ENCODE measurements around the gene F13A1. TPM values are rescaled to one million over a fixed set of nuclear protein-coding genes. Genes with fewer than 3 reads are reported as not detected.

The F13A1 gene
- total and polyA plus RNA-seq, 2 of the 8 experiments (the other 6 are each of a cell fraction or from before 2014, with no cell fraction given), result 0.57 to 1.5 TPM

GRCh38 chr6:6314596-6314995, 5.9 kb downstream of the F13A1 start:
- H3K14ac ChIP-seq (ENCODE audit: insufficient read length), result no peak overlapping the region
- H3K18ac ChIP-seq (ENCODE audit: extremely low read depth, low read length), result no peak overlapping the region
- H2AFZ ChIP-seq (ENCODE audit: low read length), result no peak overlapping the region
- no peak overlapping the region for H2BK20ac ChIP-seq (ENCODE audit: low read length)
- no peak overlapping the region for H4K8ac ChIP-seq (ENCODE audit: extremely low read depth, insufficient read depth, low read length)
- no peaks in the 10 kb centered on the region for H3K9me3 ChIP-seq (ENCODE audit: insufficient read depth in 2 of 2, low read depth in 1 of 2, low read length in 1 of 2)
- H2AK5ac ChIP-seq (ENCODE audit: low read depth, low read length), result no peak overlapping the region
- H3K4ac ChIP-seq (replicated peaks; ENCODE audit: insufficient read length, low read depth, low read length), result no peak overlapping the region
- H3K27me3 ChIP-seq (replicated peaks in 1 of 4; ENCODE audit: control insufficient read depth in 3 of 4, extremely low read depth in 1 of 4, insufficient read depth in 3 of 4, low read length in 3 of 4), result peaks cover 0 to 5% (median 3%) of the 10 kb centered on the region in 4 experiments; a peak in 6 of 7 replicates
- ChIA-PET CTCF (ENCODE audit: partially characterized antibody) (interaction anchor here (1.2 to 1.9 kb wide), 5 partner anchors 11 to 257 kb away, joined by 3 to 5 read pairs (median 4); no protein-coding TSS in a partner anchor), POLR2A (ENCODE audit: partially characterized antibody) (no interaction called here)
- H3K79me1 ChIP-seq (ENCODE audit: low read depth, low read length), result no peaks in the 10 kb centered on the region
- 100% methylated on average over 1 of the region's 1 CpG; no CpG with 5 or more reads in 1 of the 2 experiments for WGBS, 2 experiments (ENCODE audit: extremely low coverage in 1 of 2, insufficient coverage in 1 of 2, insufficient read length in 1 of 2, insufficient replicate concordance in 2 of 2, low coverage in 1 of 2, low lambda C conversion rate in 2 of 2, missing lambda C conversion rate in 1 of 2)
- H2BK5ac ChIP-seq (ENCODE audit: low read depth, low read length), result no peak overlapping the region
- H3K9ac ChIP-seq (replicated peaks in 1 of 4; ENCODE audit: extremely low read depth in 1 of 4, low read depth in 3 of 4, low read length in 3 of 4), result no peak overlapping the region
- no peaks in the 10 kb centered on the region for H3K36me3 ChIP-seq (ENCODE audit: control insufficient read depth in 2 of 4, insufficient read depth in 4 of 4, low read length in 3 of 4)
- peaks cover under 1% of the 10 kb centered on the region; the same call in 1 of the 2 replicates for H3K23me2 ChIP-seq (ENCODE audit: low read depth, low read length)
- no peak for DNase-seq (ENCODE audit: low read depth in 1 of 2, low spot score in 2 of 2)
- no peak overlapping the region for H3K23ac ChIP-seq (ENCODE audit: insufficient read length)
- H3K4me1 ChIP-seq (replicated peaks in 1 of 4; ENCODE audit: control insufficient read depth in 3 of 4, insufficient read depth in 4 of 4, low read length in 3 of 4), result peaks cover 0 to 5% (median 2%) of the 10 kb centered on the region in 4 experiments; a peak in 4 of 7 replicates
- no peak overlapping the region for H4K5ac ChIP-seq (ENCODE audit: insufficient read length, low read depth, low read length)
- no peak overlapping the region for H2BK12ac ChIP-seq (ENCODE audit: low read depth, low read length)
- no peak overlapping the region for H4K91ac ChIP-seq (replicated peaks; ENCODE audit: insufficient read length, low read length)
- no peak overlapping the region for H3K4me2 ChIP-seq (ENCODE audit: insufficient read depth in 1 of 2, low read depth in 2 of 2, low read length in 2 of 2)
- no peak overlapping the region for H3K4me3 ChIP-seq (ENCODE audit: extremely low read depth in 1 of 4, insufficient read depth in 2 of 4, low read depth in 3 of 4, low read length in 4 of 4)
- H4K20me1 ChIP-seq (replicated peaks in 1 of 2; ENCODE audit: control insufficient read depth in 1 of 2, insufficient read depth in 2 of 2, low read length in 2 of 2), result no peaks in the 10 kb centered on the region
- H3K27ac ChIP-seq (ENCODE audit: low read depth, low read length), result no peak overlapping the region
- no peak overlapping the region for H2BK15ac ChIP-seq (ENCODE audit: low read length)
- no peak overlapping the region for H2BK120ac ChIP-seq (replicated peaks; ENCODE audit: low read depth, low read length)
- no peak overlapping the region for H3K56ac ChIP-seq (replicated peaks; ENCODE audit: insufficient read length, low read depth, low read length)
- H3K79me2 ChIP-seq (ENCODE audit: control insufficient read depth in 1 of 2, insufficient read depth in 2 of 2, low read length in 2 of 2), result no peaks in the 10 kb centered on the region
- no peak for FAIRE-seq
- no peak for TF ChIP-seq SRF (IDR thresholded peaks at IDR 0.05; ENCODE audit: low read depth, low read length)

Measured in H1 (cell line).